GM18498 (cell line): Measurements from ENCODE around the gene WDR11.

Source experiments
- ATAC-seq: cut with Tn5 transposase; IDR thresholded peaks from one replicate; pipeline ENCODE4 v1.9.1; 2021; ENCODE audit warnings: mild to moderate bottlenecking, moderate library complexity; ENCODE audit not compliant: unreplicated experiment

Gene WDR11, protein sequence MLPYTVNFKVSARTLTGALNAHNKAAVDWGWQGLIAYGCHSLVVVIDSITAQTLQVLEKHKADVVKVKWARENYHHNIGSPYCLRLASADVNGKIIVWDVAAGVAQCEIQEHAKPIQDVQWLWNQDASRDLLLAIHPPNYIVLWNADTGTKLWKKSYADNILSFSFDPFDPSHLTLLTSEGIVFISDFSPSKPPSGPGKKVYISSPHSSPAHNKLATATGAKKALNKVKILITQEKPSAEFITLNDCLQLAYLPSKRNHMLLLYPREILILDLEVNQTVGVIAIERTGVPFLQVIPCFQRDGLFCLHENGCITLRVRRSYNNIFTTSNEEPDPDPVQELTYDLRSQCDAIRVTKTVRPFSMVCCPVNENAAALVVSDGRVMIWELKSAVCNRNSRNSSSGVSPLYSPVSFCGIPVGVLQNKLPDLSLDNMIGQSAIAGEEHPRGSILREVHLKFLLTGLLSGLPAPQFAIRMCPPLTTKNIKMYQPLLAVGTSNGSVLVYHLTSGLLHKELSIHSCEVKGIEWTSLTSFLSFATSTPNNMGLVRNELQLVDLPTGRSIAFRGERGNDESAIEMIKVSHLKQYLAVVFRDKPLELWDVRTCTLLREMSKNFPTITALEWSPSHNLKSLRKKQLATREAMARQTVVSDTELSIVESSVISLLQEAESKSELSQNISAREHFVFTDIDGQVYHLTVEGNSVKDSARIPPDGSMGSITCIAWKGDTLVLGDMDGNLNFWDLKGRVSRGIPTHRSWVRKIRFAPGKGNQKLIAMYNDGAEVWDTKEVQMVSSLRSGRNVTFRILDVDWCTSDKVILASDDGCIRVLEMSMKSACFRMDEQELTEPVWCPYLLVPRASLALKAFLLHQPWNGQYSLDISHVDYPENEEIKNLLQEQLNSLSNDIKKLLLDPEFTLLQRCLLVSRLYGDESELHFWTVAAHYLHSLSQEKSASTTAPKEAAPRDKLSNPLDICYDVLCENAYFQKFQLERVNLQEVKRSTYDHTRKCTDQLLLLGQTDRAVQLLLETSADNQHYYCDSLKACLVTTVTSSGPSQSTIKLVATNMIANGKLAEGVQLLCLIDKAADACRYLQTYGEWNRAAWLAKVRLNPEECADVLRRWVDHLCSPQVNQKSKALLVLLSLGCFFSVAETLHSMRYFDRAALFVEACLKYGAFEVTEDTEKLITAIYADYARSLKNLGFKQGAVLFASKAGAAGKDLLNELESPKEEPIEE

DNA sequence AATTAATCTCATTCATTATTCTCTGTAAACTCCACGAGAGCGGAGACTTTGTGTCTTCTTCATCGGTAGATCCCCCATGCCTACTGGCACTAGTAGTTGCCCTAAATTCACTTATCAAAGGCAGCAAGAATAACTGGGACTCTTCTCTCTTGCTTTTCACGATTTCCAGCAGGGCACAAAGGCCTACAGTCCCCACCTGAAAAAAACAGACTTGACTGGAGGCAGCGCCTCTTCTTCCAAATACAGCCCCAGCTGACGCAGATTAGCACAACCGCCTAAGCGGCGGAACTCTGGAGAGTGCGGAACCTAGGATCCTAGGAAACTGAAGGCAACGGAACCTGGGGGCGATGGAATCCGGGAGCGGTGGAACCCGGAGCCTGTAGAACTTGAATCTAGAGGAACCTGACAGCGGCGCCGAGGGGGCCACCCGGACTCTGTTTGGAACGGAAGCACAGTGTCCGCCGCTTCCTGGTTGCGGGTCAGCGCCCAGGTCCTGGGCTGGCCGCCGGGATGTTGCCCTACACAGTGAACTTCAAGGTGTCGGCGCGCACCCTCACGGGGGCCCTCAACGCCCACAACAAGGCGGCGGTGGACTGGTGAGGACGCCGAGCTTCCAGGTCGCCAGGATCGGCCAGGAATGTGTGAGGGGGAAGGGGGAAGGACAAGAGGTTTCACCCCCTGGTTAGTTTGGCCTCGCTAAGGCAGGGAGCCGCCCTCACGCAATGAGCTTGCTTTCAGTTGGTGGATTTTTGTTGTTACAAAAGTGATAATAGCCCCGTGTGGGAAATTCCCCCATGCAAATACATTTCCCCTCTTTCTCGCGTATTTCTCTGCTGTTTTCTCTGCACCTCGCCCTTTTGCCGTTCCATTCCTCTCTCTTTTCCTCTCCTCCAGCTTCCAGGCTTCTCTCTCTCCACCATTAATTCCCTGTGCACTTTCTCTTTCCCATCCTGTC, at the start of gene WDR11:
Gene WDR11 (plus strand): TSS at position 452 of the 955 bp plus-strand sequence. CDS start 59 bp downstream, at position 511.
- ATAC-seq = peak; percentile 98

DNA sequence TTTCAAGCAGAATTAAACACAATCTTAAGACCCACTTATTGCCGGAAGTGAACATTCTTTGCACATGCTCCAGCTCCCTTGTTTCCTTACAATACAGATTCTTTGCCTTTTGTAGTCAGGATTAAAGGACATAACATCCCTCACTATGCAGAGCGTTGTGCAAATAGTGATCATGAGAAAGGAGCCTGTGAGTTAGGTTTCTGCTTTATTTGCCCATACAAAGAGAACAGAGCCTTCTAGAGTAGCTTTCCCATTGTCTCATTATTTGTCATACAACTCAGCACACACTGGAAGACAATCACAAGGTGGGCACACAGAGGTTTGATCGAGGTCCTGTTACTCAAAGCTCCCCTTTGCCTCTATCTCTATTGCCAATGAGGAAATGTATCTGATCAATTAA, 48.2 kb upstream of the WDR11 start:
- ATAC-seq = no peak

DNA sequence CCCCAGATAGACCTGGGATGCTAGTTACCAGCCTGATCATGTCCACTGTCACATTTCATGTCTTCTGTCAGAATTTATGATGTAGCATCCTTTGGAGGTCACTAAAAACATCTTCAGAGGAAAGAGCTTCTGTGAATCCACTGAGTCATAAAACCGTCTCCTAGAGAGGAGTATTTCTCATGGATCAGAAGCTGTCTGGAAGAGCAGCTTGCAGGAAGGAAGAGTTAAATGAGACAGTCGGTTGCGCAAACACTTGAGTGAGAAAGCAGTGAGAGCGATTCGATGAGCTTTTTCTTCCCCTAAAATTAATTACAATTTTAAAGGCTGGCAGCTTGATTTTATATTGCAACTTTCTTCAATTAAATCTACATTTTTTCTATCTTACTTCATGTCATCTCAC, 47.2 kb upstream of the WDR11 start:
- ATAC-seq = no peak

DNA sequence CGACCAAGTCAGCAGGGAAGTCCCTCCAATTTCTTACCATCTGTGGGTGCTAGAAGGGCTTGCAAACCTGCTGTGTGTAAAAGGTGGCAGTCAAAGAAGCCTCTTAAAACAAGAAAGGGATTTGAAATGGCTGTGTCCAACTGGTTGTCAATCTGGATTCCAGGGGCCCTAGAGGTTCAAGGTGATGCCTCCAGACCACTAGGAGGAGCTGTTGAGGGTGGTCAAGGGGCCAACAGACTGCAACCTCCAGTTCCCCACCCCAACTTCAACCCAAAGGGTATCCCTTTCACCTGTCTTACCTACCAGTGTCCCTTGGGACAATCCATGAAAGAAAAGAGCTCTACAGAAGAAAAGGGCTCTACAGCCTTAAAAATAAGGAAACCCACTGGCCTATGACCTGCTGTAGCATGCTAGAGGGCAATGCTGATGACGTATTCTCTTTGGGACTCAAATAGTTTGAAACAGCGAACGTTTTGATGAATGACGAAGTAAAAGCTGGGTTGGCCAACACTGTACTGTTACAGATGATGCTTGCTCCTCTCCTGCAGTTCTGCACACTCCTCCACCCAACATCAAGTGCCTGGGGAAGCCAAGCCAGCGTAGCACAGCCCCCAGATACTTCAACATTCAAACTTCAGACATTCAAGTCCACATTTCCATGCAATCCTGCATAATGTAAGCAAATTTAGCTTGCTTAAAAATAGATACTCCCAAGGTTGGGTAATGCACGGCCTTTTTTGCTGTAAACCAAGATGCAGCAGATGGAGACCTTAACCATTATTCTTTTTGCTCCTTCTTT, 45.9 kb upstream of the WDR11 start:
- ATAC-seq = no peak

DNA sequence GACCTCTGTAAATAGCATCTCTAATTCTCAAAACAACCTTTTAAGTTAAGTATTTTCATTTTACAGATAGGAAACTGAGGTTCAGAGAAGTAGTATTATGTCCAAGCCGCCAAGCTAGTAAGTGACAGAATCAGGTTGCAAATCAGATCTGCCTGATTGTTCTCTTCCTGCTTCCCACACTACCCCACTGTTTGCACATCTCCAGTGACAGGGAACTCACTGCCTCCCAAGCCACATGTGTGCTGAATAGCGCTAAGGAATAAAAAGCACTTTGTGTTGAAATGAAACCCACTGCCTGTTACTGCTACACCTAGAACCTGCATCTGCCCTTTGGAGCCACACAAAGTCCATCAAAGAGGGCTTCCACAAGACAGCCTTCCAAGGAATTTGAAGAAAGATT, 45.1 kb upstream of the WDR11 start:
- ATAC-seq = no peak

DNA sequence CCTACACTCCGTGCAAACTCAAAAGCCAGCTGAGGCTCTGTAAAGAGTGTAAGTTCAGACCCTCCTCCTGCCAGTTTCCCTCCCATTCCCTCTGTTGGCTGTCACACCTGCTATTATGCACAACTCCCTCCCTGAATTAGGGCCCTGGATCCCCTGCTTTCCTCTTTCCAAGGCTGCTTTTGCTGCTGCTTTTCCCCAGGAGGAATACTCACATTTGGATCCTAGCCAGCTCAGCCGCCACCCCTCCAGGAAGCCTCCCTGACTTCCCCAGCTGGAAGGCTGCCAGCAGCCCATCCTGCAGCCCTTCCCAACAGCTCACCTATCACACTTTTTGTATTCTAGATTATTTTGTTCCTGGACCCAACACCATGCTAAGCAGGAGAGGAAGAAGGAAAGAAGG, 40.9 kb upstream of the WDR11 start:
- ATAC-seq = no peak

DNA sequence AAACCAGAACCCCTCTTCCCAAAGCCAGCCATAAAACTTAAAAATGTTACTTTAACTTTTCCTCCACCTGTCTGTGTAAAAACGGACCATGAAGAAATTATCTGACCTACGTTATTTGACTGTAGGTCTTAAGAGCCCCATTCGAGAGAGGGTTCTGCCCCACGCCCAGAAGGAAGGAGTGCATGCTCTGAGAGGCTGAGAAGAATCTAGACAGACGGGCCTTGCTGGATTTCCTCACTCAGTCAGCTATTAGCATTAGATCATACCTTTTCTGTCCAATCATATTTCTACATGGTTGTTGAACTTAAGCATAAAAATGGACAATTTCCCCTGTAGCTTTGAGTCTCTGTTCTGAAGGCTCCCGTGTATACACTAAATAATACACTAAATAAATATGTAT, 38.1 kb upstream of the WDR11 start:
- no peak for ATAC-seq

DNA sequence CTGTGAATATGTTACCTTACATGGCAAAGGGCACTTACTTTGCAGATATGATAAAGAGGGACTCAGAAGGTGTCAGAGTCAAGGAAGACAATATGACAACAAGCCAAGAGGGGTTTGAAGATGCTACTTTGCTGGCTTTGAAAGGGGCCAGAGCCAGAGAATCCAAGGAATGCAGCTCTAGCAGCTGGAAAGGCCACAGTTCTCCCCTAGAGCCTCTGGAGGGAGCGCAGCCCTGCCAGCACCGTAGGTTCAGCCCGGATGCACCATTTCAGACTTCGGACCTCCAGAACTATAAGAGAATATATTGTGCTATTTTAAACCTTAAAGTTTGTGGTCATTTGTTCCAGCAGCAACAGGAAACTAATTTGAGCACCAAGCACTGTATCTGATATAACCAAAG, 32.9 kb upstream of the WDR11 start:
- no peak for ATAC-seq

DNA sequence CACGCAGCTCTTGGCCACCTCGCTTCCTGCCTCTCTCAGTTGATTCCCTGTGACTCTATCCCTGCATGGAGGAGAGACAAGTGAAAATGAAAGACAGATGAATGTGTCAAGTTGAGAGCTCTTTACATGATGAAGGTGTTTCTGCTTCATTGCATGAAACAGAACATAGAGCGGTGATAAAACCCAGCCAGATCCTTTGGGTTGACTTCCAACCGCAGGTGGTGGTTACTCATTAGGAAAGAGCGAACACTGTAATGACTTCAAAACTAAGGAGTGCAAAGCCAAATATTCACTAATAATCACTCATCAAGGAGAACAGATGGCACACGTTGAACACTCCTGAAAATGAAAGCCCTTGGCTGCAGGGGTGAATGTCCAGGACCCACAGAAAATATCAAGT, 31.8 kb upstream of the WDR11 start:
- ATAC-seq = no peak

DNA sequence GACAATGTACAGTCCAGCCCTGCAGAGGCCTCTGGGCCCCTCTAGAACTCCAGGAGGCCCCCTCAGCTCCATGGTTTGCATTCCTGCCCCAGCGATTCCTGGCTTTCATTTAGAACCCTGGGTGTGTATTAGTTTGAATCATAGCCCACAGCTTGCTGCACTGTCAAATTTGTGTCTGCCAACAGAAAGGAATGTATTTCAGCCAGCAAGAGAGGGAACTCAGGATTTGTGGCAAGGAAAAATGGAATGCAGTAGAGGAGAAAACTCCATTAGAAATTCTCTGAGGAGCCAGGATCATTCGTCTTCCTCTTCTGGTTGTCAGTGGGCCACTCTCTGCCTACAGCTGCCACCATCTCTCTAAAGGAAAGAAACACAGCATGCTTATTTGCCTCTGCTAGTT, 27.9 kb upstream of the WDR11 start:
- no peak for ATAC-seq

DNA sequence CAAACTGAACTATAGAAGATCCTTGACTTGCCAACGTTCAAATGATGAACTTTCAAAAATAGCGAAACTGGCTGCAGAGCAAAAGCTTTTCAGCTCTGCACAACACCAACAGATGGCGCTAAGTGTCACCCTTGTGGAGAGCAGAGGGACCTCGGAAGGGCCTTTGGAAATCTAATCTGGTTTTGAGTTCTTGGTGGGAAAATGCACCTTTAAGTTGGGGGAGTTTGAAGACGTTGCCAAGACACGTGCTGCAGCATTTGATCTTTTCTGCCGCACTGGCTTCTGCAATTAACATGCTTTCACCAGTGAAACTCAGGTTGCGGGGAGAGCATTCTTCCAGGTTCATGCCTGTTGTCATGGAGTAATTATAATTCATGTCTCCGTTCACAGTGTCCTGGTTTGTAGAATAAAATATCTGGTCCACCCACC, 26.3 kb upstream of the WDR11 start:
- ATAC-seq = no peak

DNA sequence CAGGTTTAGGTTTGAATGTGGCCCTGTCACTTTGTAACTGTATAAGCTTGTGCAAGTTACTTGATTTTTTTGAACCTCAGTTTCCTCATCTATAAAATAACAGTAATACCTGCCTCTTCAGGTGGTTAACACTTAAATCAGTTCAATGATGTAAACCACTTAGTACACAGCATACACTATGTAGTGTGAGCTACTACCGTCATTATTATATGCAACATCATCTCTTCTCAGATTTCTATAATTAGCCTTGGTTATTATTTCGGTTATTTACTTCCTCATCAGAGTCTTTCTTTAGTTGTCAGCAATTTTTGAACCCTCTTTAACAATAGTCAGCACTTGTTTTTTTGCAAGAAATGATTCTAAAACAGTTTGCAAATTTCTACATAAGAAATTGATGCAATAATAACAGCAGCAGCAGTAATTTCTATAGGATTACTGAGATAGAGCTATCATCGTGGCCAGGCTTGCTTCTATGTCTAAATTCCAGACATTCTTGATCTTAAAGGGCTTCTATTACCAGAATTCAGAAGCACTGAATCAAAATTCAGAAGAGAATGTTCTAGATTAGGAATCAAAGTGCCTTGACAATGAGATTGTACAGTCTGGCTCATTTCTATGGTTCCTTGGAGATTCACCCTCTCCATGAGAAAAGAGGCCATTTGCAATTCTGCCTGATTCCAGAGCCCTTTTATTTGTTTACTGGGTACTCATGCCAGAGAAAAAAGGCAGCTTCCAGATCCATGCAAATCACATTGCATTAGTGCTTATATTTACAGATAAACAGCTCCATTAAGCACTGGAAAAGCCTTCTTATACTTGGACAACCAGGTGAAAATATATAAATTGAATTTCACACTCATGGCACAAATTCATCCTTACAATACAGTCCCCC, 25.0 kb upstream of the WDR11 start:
- no peak for ATAC-seq

DNA sequence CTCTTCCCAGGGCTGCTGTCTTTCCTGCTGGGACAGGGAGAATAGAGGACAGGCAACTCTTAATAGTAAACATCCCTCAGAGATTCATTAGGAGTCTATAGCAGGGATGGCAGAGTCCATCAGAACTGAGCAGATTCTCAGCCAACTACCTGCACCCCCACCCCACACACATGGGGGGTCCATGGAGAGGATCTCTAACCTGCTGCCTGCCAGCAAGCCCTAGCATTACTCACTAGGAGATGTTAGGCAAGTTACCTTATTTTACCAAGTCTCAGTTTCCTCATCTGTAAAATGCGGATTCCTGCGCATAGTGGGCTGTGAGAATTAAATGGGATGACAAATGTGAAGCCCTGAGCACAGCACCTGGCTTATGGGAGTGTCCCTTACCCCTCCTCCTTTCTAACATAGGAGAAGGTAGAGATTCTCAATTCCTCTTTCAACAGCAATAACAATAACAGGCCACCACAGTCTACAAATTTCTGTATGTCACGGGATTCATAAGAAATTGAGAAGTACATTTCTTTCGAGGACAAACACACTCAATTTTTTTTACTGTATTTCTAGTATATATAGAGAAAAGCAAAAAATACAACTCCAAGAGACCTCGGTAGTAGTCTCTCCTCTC, 23.8 kb upstream of the WDR11 start:
- peak; percentile 67 for ATAC-seq

DNA sequence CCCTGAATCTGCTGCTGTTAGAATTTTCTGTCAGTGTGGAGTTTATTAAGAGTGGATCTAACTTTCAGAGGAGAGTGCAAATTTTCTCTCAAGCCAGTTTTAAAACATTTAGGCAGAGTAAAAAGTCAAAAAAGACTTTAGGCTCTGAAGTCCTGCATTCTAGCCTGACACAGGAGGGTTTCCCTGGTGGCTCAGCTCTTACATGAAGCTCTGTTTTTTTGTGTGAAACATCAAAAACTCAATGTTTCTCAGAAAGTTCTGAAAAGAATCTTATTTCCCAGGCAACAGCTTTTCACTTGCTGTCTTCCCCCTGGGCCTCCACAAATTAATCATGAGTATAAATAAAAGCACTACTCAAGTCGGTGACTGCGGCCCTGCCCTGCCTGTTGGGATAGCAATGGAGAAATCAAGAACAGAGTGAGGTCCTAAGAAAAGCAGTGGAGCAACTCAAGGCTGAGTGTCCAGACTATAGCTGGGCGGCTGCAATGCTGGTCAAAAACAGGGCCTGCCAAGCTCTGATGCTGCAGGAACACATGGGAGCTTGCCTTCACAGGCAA, 22.3 kb upstream of the WDR11 start:
- no peak for ATAC-seq

DNA sequence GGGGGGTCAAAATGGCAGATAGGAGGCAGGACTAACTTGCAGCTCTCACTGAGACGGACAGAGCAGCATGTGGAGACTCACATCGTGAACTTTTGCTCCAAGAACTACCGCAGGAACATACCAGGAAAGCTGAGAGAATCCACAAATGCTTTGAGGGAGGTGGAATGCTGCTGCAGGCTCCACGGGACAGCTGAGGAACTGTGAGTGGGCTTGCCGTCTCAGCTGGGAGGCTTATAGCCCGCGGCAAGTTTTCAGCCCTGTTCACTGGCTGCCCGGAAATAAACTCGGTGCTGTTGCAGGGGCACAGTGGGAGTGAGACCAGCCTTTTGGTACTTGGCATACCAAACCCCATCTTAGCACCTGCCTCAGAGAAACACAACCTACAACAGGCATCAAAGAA, 19.1 kb upstream of the WDR11 start:
- no peak for ATAC-seq

DNA sequence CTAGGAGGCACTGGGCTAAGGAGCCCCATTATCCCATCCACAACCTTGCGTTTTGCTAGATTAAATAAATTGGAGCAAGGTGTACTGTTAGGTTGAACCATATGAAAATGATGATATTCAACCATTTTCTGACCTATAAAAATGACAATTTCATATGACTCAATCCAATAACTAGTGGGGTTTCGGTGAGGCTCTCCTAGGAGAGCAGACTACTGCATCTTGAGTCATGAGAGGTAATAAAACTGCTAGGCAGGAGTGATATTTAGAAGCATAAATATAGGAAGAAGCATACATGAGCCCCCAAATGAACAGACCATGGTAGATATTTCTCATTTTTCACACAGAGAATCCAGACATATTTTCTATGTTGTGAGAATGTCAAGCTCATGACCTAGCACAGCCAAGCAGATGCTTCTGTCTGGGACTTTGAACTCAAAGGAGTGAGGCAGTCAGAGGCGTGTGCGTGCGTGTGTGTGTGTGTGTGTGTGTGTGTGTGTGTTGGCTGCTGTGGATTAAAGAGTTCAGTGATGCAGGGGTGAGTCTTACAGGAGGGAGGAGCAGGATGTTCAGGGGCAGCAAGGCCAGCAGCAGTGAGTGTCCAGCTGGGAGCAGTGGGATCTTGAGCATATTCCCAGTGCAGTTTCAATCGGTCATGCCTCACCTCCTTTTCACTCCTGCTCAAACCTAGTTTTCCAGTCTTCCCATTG, 17.8 kb upstream of the WDR11 start:
- ATAC-seq = no peak

DNA sequence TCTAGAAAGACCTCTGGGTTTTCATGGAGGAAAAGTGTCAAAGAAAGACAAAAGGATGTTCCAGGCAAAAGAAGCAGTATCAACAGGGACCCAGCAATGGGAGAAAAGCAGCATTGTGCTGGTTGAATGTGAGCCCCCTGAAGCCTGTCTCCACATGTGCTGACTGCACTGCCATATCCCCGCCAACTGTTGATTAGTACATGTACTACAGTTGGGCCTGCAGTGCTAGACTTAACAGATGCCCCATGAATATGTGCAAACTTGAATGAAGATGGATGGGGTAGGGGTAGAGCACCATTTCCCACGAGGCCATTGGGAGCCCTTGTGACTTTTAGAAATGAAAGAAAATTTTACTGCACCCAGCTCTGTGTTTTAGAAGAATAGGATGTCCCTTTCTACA, 15.6 kb upstream of the WDR11 start:
- no peak for ATAC-seq
